Activated naive CD8-positive, alpha-beta T cell treated with anti-CD3 and anti-CD28 coated beads for 36 hours (primary cell): ENCODE data around the gene MBLAC1. TPM values are rescaled to one million over a fixed set of nuclear protein-coding genes. Genes with fewer than 3 reads are reported as not detected.
"Not testable (repeated sequence)": the region's sequence is repeated elsewhere in the genome, so short reads cannot be mapped to it uniquely, and the experiment has no call there.

Experiments used
- DNase-seq: peaks from one replicate; pipeline ENCODE4 v3.0.0; 2021
- H3K27ac Mint-ChIP-seq: one replicate; pipeline ENCODE4 v1.8.0; 2022; ENCODE audit warnings: mild to moderate bottlenecking, moderate library complexity, mixed read lengths
- H3K27me3 Mint-ChIP-seq: one replicate; pipeline ENCODE4 v1.8.0; 2022; ENCODE audit warnings: mild to moderate bottlenecking, mixed read lengths
- H3K36me3 Mint-ChIP-seq: one replicate; pipeline ENCODE4 v1.8.0; 2021; ENCODE audit warnings: mild to moderate bottlenecking, mixed read lengths
- H3K4me1 Mint-ChIP-seq: one replicate; pipeline ENCODE4 v1.8.0; 2021; ENCODE audit warnings: mixed read lengths
- H3K4me3 Mint-ChIP-seq: one replicate; pipeline ENCODE4 v1.8.0; 2022; ENCODE audit warnings: mild to moderate bottlenecking, moderate library complexity, mixed read lengths
- H3K9me3 Mint-ChIP-seq: one replicate; pipeline ENCODE4 v1.8.0; 2022; ENCODE audit warnings: mixed read lengths
- total RNA-seq, 2 experiments: library from RNA; stranded (reverse); gene quantifications; one replicate each; pipeline ENCODE4 v1.2.3, GENCODE V29; 2021

The MBLAC1 gene
- total RNA-seq, 2 experiments from 2014 or later, result 3.2 to 3.3 TPM

DNA sequence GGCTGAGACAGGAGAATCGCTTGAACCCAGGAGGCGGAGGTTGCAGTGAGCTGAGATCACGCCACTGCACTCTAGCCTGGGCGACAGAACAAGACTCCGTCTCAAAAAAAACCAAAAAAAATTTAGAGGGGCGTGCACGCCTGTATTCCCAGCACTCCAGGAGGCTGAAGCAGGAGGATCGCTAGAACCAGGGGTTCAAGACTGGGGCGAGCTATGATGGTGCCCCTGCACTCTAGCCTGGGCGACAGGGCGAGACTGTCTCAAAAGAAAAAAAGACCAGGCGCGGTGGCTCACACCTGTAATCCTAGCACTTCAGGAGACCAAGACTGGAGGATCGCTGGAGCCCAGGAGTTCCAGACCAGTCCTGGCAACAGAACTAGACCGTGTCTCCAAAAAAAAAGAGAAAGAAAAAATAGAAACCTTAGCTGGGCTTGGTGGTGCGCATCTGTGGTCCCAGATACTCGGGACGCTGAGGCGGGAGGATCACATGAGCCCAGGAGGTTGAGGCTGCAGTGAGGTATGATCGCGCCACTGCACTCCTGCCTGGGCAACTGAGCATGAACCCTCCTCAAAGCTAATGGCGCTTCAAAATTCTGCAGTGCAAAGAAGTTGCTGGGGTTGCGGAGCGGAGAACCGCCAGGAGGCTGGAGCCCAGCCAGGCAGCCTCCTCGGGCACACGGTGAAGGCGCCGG lies 382 bp upstream of the MBLAC1 start:
- H3K4me1 Mint-ChIP-seq, result peaks cover 24% of the 10 kb centered on the region
- H3K36me3 Mint-ChIP-seq, result peaks cover 9% of the 10 kb centered on the region
- peak overlapping the region; percentile 100 for H3K27ac Mint-ChIP-seq
- H3K9me3 Mint-ChIP-seq, result no peaks in the 10 kb centered on the region
- H3K27me3 Mint-ChIP-seq, result no peaks in the 10 kb centered on the region
- no peak for DNase-seq
- peak overlapping the region; percentile 99 for H3K4me3 Mint-ChIP-seq

DNA sequence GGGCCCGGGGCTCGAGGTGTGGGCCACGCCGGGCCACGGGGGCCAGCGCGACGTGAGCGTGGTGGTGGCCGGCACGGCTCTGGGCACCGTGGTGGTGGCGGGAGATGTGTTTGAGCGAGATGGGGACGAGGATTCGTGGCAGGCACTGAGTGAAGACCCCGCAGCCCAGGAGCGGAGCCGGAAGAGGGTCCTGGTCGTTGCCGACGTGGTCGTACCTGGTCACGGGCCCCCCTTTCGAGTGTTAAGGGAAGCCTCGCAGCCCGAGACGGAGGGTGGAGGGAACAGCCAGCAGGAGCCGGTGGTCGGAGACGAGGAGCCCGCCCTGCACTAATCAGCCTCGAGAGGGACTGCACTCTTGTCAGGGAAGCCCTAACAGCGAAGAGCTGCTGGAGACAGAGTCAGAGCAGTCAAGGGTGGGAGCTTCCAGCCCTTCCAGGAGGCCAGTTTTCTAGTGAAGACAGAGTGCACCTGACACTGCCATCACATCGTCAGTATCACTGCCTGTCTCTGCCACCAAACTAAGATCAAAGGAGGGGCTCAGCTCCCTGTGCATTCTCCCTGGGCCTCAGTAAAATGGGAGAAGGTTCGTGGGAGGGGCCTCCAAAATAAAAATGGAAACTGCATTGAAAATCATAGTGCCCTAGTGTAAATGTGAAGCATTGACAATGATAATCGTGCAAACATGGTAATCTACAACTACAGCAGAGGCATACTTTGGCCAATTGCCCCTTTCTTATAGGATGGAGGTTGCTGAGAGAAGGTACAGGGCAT lies 1.3 kb downstream of the MBLAC1 start:
- Mint-ChIP-seq H3K9me3 (no peaks in the 10 kb centered on the region), H3K27ac (peak overlapping the region; percentile 62), H3K36me3 (peaks cover 7% of the 10 kb centered on the region), H3K27me3 (no peaks in the 10 kb centered on the region), H3K4me3 (peak overlapping the region; percentile 99), H3K4me1 (peaks cover 30% of the 10 kb centered on the region)
- peak; percentile 26 for DNase-seq

DNA sequence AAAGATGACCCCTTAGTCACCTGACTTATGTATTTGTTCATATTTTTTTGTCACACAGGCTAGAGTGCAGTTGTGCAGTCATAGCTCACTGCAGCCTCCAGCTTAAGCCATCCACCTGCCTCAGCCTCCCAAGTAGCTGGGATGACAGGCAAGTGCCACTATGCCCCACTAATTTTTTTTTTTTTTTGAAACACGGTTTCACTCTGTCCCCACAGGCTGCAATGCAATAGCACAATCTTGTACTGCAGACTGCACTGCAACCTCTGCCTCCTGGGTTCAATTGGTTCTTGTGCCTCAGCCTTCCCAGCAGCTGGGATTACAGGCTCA lies 1.8 kb downstream of the MBLAC1 start:
- DNase-seq, result no peak
- H3K9me3 Mint-ChIP-seq, result no peaks in the 10 kb centered on the region
- peaks cover 7% of the 10 kb centered on the region for H3K36me3 Mint-ChIP-seq
- H3K4me1 Mint-ChIP-seq, result peaks cover 30% of the 10 kb centered on the region
- no peak overlapping the region for H3K27ac Mint-ChIP-seq
- no peaks in the 10 kb centered on the region for H3K27me3 Mint-ChIP-seq
- peak overlapping the region; percentile 99 for H3K4me3 Mint-ChIP-seq

DNA sequence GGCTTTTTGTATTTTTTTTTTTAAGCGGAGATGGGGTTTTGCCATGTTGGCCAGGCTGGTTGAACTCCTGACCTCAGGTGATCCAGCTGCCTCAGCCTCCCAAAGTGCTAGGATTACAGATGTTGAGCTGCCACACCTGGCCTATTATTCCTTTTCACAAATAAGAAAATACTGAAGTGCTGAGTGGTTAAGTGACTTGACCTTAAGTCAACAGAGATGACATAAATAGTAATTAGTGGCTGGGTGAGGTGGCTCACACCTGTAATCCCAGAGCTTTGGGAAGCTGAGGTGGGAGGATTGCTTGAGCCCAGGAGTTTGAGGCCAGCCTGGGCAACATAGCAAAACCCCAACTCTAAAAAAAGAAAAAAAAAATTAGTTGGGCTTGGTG lies 3.4 kb downstream of the MBLAC1 start:
- not testable (repeated sequence) for H3K9me3 Mint-ChIP-seq, DNase-seq, H3K27me3 Mint-ChIP-seq, H3K4me3 Mint-ChIP-seq, H3K27ac Mint-ChIP-seq, H3K36me3 Mint-ChIP-seq
- H3K4me1 Mint-ChIP-seq, result peaks cover 23% of the 10 kb centered on the region

DNA sequence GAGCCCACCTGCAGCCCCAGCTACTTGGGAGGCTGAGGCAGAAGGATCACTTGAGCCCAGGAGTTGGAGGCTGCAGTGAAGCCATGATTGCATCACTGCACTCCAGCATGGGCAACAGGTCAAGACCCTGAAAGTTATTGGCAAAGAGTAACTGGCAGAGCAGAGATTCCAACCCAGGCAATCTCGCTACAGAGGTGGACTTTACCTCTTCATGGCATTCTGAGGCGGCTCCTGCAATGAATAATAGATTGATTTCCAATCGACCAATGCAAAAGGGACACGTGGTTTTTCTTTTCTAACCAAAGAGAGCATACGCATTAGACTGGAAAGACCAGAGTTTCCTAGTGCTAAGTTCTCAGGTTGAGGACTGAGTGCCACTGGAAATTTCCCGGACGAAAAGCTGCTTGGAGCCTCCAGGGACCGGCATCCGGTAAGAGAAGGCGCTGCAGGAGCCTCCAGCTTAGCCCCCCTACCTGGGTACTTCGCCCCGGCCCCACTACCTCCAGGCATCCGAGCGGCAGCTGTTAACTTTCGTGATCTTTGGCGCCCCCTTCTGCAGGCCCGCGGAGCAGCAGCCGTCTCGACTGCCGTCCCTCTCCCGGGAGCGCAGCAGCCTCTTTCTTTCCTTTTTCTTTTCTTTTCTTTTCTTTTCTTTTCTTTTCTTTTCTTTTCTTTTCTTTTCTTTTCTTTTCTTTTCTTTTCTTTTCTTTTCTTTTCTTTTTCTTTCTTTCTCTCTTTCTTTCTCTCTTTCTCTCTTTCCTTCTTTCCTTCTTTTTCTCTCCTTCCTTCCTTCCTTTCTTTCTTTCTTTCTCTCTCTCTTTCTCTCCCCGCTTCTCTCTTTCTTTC lies 4.1 kb downstream of the MBLAC1 start:
- H3K4me3 Mint-ChIP-seq, result peak overlapping the region; percentile 22

DNA sequence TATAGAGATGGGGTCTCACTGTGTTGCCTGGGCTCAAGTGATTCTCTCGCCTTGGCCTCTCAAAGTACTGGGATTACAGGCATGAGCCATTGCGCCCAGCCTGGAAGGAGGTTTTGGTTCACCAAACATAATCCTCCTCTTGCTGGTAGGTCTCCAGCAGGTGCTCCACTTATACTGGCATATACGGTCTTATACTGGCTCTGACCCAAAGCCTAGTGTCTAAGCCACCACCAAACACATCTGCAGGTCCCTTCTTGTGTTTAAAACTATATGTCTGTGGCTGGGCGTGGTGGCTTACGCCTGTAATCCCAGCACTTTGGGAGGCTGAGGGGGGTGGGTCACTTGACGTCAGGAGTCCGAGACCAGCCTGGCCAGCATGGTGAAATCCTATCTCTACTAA lies 5.4 kb downstream of the MBLAC1 start:
- Mint-ChIP-seq H3K4me1 (peaks cover 13% of the 10 kb centered on the region), H3K27me3 (no peaks in the 10 kb centered on the region), H3K4me3 (no peak overlapping the region), H3K27ac (no peak overlapping the region), H3K9me3 (no peaks in the 10 kb centered on the region), H3K36me3 (no peaks in the 10 kb centered on the region)
- no peak for DNase-seq

More for the DNA sequence above, 4.1 kb downstream of the MBLAC1 start:
- H3K36me3 Mint-ChIP-seq, result no peaks in the 10 kb centered on the region
- no peaks in the 10 kb centered on the region for H3K9me3 Mint-ChIP-seq
- no peaks in the 10 kb centered on the region for H3K27me3 Mint-ChIP-seq
- peak; percentile 77 for DNase-seq
- H3K27ac Mint-ChIP-seq, result no peak overlapping the region
- H3K4me1 Mint-ChIP-seq, result peaks cover 18% of the 10 kb centered on the region

DNA sequence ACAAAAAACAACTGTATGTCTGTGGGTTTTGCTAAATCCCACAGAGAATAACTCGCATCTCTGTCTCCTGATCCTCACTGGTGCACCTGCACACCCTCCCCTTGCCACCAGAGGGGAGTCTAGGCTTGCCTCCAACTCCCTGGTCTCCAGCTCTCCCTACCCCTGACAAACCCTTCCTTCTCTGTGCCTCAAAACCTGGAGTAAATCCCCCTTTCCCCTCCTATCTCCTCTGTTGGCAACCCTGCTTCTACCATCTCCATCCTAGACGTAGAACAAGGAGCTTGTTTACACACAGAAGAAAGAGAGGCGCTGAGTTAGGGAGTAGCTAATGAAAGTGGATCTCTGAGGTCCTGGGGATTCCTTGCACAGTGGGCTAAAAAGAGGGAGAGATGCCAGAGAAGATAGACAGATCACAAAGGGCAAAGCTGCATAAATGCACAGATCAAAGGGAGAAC lies 6.0 kb downstream of the MBLAC1 start:
- Mint-ChIP-seq H3K4me3 (no peak overlapping the region), H3K27me3 (no peaks in the 10 kb centered on the region), H3K4me1 (peaks cover 15% of the 10 kb centered on the region), H3K27ac (no peak overlapping the region), H3K9me3 (no peaks in the 10 kb centered on the region), H3K36me3 (no peaks in the 10 kb centered on the region)
- DNase-seq, result peak; percentile 63

DNA sequence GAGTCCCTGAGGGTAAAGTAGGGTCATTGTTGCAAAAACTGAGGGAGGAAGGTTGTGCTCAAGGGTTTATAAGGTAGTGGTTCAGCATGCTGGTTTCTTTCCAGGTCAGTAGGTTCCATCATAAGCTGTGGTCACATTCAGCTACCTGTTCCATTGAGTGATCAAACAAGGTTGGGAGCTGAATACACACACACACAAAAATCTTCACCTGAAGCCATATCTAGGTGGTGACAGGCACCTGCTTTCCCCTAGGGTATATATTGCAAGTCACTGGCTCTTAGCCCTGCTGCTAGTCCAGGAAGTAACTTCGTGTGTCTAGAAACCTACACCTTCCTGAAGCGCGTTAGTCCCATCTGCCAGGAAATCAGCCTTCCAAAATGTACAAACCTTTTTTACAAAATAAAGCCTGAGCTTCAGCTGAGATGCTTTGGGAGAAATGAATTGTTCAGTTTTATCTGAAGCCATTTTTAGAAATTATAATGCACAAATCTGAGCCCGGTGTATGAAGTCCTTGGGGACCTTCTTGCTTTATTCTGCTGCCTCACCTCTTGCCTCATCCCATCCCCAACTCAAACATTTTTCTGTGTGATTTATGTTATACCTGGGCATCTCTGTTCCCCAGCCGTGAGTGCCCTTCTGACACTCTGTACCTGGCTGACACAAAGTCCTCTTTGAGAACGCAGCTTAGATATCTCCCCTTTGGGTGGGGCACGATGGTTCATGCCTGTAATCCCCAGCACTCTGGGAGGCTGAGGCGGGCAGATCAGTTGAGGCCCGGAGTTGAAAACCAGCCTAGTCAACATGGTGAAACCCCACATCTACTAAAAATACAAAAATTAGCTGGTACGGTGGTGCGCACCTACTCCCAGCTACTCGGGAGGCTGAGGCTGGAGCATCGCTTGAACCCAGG lies 11.3 kb downstream of the MBLAC1 start:
- H3K4me1 Mint-ChIP-seq, result peaks cover 16% of the 10 kb centered on the region
- no peaks in the 10 kb centered on the region for H3K9me3 Mint-ChIP-seq
- DNase-seq, result no peak
- no peaks in the 10 kb centered on the region for H3K36me3 Mint-ChIP-seq
- no peaks in the 10 kb centered on the region for H3K27me3 Mint-ChIP-seq
- no peak overlapping the region for H3K27ac Mint-ChIP-seq
- no peak overlapping the region for H3K4me3 Mint-ChIP-seq

DNA sequence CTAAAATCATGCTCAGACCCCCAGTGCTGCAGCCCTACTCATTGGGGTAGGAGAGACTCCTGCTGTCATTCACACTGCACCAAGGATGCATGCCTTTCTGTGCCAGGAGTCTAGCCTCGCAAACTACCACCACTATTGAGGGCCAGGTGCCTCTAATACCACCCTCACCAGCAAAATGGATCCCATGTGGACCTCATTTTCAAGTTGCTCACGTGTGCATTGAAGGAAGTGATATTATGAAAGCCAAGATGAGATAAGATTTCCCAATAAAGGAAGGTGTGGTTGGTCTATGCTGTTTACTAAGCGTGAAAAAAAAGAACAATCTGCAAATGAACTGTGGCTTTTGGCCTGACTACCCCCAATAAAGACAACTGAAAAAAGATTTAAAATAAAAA lies 14.8 kb downstream of the MBLAC1 start:
- peaks cover 16% of the 10 kb centered on the region for H3K4me1 Mint-ChIP-seq
- no peaks in the 10 kb centered on the region for H3K9me3 Mint-ChIP-seq
- DNase-seq, result no peak
- H3K4me3 Mint-ChIP-seq, result no peak overlapping the region
- H3K36me3 Mint-ChIP-seq, result no peaks in the 10 kb centered on the region
- no peaks in the 10 kb centered on the region for H3K27me3 Mint-ChIP-seq
- H3K27ac Mint-ChIP-seq, result no peak overlapping the region

DNA sequence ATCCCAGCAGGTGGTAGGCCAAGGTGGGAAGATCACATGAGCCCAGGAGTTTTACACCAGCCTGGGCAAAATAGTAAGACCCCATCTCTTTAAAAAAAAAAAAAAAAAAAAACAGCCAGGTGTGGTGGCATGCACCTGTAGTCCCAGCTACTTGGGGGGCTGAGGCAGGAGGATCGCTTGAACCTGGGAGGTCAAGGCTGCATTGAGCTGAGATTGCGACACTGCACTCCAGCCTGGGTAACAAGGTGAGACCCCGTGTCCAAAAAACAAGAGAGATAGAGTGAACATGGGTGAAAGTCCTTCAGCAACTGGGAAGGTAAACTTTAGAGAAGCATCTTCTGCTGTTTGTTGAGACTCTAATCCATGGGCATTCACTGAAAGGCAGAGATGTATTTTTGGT lies 15.7 kb downstream of the MBLAC1 start:
- Mint-ChIP-seq H3K36me3 (no peaks in the 10 kb centered on the region), H3K27me3 (no peaks in the 10 kb centered on the region), H3K4me1 (peaks cover 16% of the 10 kb centered on the region), H3K27ac (no peak overlapping the region), H3K4me3 (no peak overlapping the region), H3K9me3 (no peaks in the 10 kb centered on the region)
- no peak for DNase-seq

DNA sequence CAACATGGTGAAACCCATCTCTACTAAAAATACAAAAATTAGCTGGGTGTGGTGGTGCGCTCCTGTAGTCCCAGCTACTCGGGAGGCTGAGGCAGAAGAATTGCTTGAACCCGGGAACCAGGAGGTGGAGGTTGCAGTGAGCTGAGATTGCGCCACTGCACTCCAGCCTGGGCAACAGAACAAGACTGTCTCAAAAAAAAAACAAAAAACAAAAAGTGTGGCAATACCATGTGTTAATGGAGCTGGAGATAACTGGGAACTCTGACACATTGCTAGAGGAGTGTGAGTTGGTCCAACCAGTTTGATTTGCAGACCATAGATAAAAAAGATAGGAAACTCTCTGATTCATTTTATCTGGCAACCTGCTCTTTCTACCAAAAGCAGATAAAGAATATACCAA lies 19.6 kb downstream of the MBLAC1 start:
- H3K27ac Mint-ChIP-seq, H3K36me3 Mint-ChIP-seq, DNase-seq, H3K9me3 Mint-ChIP-seq, H3K4me3 Mint-ChIP-seq, H3K27me3 Mint-ChIP-seq: not testable (repeated sequence)
- H3K4me1 Mint-ChIP-seq, result peaks cover 20% of the 10 kb centered on the region

DNA sequence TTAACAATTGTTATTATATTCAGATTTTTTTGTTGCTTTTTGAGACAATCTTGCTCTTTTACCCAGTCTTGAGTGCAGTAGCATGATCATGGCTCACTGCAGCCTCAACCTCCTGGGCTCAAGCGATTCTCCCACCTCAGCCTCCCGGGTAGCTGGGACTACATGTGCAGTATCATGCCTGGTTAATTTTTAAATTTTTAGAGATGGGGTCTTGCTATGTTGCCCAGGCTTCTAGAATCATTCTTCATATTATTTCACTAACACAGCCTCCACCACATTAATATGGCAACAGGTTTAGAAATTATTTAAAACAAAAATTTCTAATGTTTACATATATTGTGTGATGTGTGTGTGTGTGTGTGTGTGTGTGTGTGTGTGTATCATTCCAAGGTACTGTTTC lies 20.5 kb downstream of the MBLAC1 start:
- no peaks in the 10 kb centered on the region for H3K9me3 Mint-ChIP-seq

DNA sequence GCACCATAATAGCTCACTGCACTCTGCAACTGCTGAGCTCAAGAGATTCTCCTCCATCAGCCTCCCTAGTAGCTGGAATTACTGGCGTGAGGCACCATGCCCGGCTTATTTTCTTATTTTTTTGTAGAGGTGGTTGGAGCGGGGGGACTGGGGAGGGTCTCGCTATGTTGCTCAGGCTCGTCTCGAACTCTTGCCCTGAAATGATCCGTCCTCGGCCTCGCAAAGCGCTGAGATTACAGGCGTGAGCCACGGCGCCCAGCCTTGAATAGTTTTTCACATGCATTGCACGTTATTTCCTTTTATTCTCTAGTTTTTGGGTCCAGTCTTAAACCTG lies 21.4 kb downstream of the MBLAC1 start:
- H3K27ac Mint-ChIP-seq, result peak overlapping the region; percentile 98

More for the DNA sequence above, 20.5 kb downstream of the MBLAC1 start:
- Mint-ChIP-seq H3K36me3 (peaks cover 17% of the 10 kb centered on the region), H3K4me1 (peaks cover 19% of the 10 kb centered on the region), H3K27ac (no peak overlapping the region), H3K27me3 (no peaks in the 10 kb centered on the region), H3K4me3 (no peak overlapping the region)
- no peak for DNase-seq

DNA sequence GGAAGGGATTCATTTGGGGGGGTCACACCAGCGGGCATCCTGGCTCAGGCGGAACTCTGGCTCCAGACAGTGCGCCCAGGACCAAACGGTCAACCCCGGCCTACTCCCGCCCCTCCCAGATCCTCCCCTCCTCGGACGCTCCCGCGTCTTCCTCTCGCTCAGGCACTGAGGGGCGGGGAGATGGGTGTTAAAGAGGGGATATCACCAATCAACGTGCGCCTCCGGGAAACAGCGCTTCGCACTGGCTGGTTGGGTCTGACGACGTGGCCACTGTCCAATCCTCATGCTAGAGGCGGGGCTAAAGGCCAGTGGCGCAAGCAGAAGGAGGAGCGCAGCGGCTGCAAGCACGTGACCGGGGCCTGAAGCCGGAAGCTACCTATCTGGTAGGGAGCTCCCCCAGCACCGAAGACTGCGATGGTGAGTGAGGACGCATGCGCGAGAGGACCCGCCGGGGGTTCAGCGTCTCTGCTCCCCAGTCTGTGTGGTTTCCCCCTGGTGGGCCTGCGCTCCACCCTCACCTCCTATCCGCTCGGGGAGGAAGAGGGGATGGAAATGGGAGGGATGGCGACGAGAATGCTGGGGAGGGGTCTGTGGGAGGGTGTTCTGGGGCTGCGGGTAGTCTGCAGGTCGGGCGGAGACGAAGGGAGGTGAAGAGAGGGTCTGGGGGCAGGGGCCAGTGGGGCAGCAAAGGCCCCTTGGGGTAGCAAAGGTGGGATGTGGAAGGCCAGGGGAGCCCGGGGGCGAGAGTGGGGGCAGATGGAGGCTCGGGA lies 22.0 kb downstream of the MBLAC1 start, which contains the start of gene LAMTOR4:
TSS of gene LAMTOR4 (plus strand) at position 360 of the 770 bp plus-strand sequence. CDS start at position 415, 55 bp downstream.
- no peaks in the 10 kb centered on the region for H3K27me3 Mint-ChIP-seq
- H3K9me3 Mint-ChIP-seq, result no peaks in the 10 kb centered on the region
- peaks cover 24% of the 10 kb centered on the region for H3K4me1 Mint-ChIP-seq
- peak within 1 kb of the TSS; percentile 98 for H3K27ac Mint-ChIP-seq
- peak; percentile 99 for DNase-seq
- peaks cover 21% of the 10 kb centered on the region for H3K36me3 Mint-ChIP-seq
- H3K4me3 Mint-ChIP-seq, result peak within 1 kb of the TSS; percentile 99

More for the DNA sequence above, 21.4 kb downstream of the MBLAC1 start:
- Mint-ChIP-seq H3K4me3 (peak overlapping the region; percentile 99), H3K9me3 (no peaks in the 10 kb centered on the region), H3K27me3 (no peaks in the 10 kb centered on the region), H3K36me3 (peaks cover 21% of the 10 kb centered on the region), H3K4me1 (peaks cover 23% of the 10 kb centered on the region)
- no peak for DNase-seq
